Tibial artery (tissue), 4 donors: ENCODE measurements around the gene RAB1A.

Source experiments
- DNase-seq, 2 donors: peaks; one replicate each; pipeline ENCODE4 v3.0.0-alpha.2; 2019
- H3K27ac ChIP-seq, 2 donors: fragments of 200-600 bp; sonication (generic) in 1 of 2; 1 replicate in 1 of 2; 2 replicates in 1 of 2; pipeline ENCODE4 v1.5.1; 2018 to 2019; ENCODE audit warnings: mild to moderate bottlenecking in 1 of 2
- H3K27me3 ChIP-seq, 2 donors: fragments of 200-600 bp; sonication (generic) in 1 of 2; one replicate each; pipeline versions ENCODE4 v1.5.1 to v1.6.0; 2016 to 2019
- H3K36me3 ChIP-seq, 3 donors: fragments of 200-600 bp; sonication (generic) in 2 of 3; one replicate each; pipeline ENCODE4 v1.5.1; 2016 to 2019; ENCODE audit warnings: mild to moderate bottlenecking in 2 of 3
- H3K4me1 ChIP-seq, 4 donors: fragments of 200-600 bp; sonication (generic) in 2 of 4; 1 replicate in 3 of 4; 2 replicates in 1 of 4; pipeline ENCODE4 v1.5.1; 2016 to 2019
- H3K4me3 ChIP-seq, 2 donors: fragments of 200-600 bp; sonication (generic) in 1 of 2; 1 replicate in 1 of 2; 2 replicates in 1 of 2; pipeline ENCODE4 v1.5.1; 2018 to 2019; ENCODE audit warnings: mild to moderate bottlenecking in 2 of 2
- H3K9me3 ChIP-seq, 3 donors: fragments of 200-600 bp; sonication (generic) in 1 of 3; one replicate each; pipeline ENCODE4 v1.5.1; 2016 to 2019
- CTCF ChIP-seq, 2 experiments: fragments of 200-600 bp in 1 of 2; fragments of 450-650 bp in 1 of 2; IDR thresholded peaks; one replicate each; pipeline ENCODE4 v1.5.1; 2017 to 2019; ENCODE audit warnings: antibody characterized with exemption in 2 of 2, mild to moderate bottlenecking in 1 of 2, moderate library complexity in 1 of 2
- intact Hi-C: fragments of 100-400 bp; cut with DNase I; formaldehyde crosslinking; loops from one replicate; pipeline ENCODE4 v1.15.0; 2023; ENCODE audit warnings: low total_unique reads

RAB1A gene

GRCh38 chr2:65120990-65121693 lies 8.8 kb downstream of the RAB1A start:
- no peak for DNase-seq
- no peaks in the 10 kb centered on the region for H3K9me3 ChIP-seq
- no peak for TF ChIP-seq CTCF (IDR thresholded peaks at IDR 0.05)
- intact Hi-C loops: no loop called here
- no peaks in the 10 kb centered on the region for H3K27me3 ChIP-seq
- peaks cover 0 to 89% (median 47%) of the 10 kb centered on the region in 4 donors for H3K4me1 ChIP-seq
- no peaks in the 10 kb centered on the region for H3K36me3 ChIP-seq
- no peak overlapping the region for H3K4me3 ChIP-seq
- H3K27ac ChIP-seq: peak overlapping the region in 1 of 2 donors; percentile 45

- H3K4me1 ChIP-seq: peaks cover 0 to 88% (median 50%) of the 10 kb centered on the region in 4 donors
- no peak for DNase-seq
- H3K27me3 ChIP-seq: no peaks in the 10 kb centered on the region
- no peak overlapping the region for H3K27ac ChIP-seq
- no peaks in the 10 kb centered on the region for H3K9me3 ChIP-seq
- no peak for TF ChIP-seq CTCF (IDR thresholded peaks at IDR 0.05)
- H3K36me3 ChIP-seq: no peaks in the 10 kb centered on the region
- intact Hi-C loops: no loop called here
- no peak overlapping the region for H3K4me3 ChIP-seq
Measured at GRCh38 chr2:65116645-65117044, 13.3 kb downstream of the RAB1A start.

DNA sequence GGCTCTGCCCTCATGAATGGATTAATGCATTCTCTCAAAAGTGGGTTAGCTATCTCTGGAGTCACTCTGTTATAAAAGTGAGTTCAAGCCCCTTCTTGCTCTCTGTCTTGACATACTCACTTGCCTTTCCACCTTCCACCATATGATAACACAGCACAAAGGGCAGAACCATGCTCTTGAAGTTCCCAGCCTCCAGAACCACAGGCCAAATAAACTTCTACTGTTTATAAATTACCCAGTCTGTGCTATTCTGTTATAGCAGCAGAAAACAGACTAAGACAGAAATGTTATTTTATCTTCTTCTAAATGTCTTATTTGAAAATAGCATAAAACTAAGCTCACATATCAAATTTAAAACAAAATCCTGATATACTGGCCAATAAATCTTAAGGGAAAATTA lies 15.0 kb downstream of the RAB1A start:
- no peak overlapping the region for H3K4me3 ChIP-seq
- H3K27ac ChIP-seq: no peak overlapping the region
- H3K27me3 ChIP-seq: no peaks in the 10 kb centered on the region
- H3K36me3 ChIP-seq: no peaks in the 10 kb centered on the region
- TF ChIP-seq CTCF (IDR thresholded peaks at IDR 0.05): no peak
- intact Hi-C loops: no loop called here
- H3K9me3 ChIP-seq: no peaks in the 10 kb centered on the region
- peaks cover 0 to 73% (median 37%) of the 10 kb centered on the region in 4 donors for H3K4me1 ChIP-seq
- DNase-seq: no peak

GRCh38 chr2:65113816-65114215 lies 16.1 kb downstream of the RAB1A start:
- Histone ChIP-seq H3K36me3 (no peaks in the 10 kb centered on the region), H3K27ac (no peak overlapping the region), H3K27me3 (no peaks in the 10 kb centered on the region), H3K4me3 (no peak overlapping the region), H3K4me1 (peaks cover 0 to 68% (median 30%) of the 10 kb centered on the region in 4 donors), H3K9me3 (no peaks in the 10 kb centered on the region)
- DNase-seq: no peak
- intact Hi-C loops: no loop called here
- no peak for TF ChIP-seq CTCF (IDR thresholded peaks at IDR 0.05)

DNA sequence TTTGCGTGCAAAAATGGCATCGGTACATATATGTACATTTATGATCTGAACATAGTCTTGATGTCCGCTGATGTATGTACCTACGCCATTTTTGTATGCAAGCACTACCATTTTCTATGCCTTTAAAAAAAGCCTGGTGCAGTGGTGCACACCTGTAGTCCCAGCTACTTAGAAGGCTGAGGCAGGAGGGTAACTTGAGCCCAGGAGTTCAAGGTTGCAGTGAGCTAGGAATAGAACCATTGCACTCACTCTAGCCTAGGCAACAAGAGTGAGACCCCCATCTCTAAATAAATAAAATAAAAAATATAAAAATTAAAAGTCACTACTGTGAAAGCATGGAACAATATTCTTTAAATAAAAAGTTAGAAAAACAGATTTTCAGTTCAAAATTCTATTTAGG lies 16.7 kb downstream of the RAB1A start:
- Histone ChIP-seq H3K27me3 (no peaks in the 10 kb centered on the region), H3K27ac (no peak overlapping the region), H3K9me3 (no peaks in the 10 kb centered on the region), H3K4me1 (peaks cover 0 to 67% (median 24%) of the 10 kb centered on the region in 4 donors), H3K4me3 (no peak overlapping the region), H3K36me3 (no peaks in the 10 kb centered on the region)
- intact Hi-C loops: no loop called here
- no peak for DNase-seq
- no peak for TF ChIP-seq CTCF (IDR thresholded peaks at IDR 0.05)
